HL-60 (cell line): ENCODE data around the gene TMEM223.

ENCODE experiments used
- DNase-seq, 2 experiments: peaks; one replicate each; pipeline ENCODE4 v3.0.0-alpha.2; 2010 to 2020; ENCODE audit warnings: low read depth in 1 of 2, low spot score in 1 of 2
- H3K27ac ChIP-seq: fragments of 250-450 bp; sonication (Bioruptor Pico); replicated peaks from 2 replicates; pipeline ENCODE4 v1.5.1; 2020; ENCODE audit warnings: mild to moderate bottlenecking, moderate library complexity
- H3K27me3 ChIP-seq: fragments of 250-450 bp; sonication (Bioruptor Pico); 2 replicates; pipeline ENCODE4 v1.5.1; 2021; ENCODE audit warnings: mild to moderate bottlenecking, moderate library complexity; ENCODE audit not compliant: insufficient read depth, poor library complexity, severe bottlenecking
- H3K4me3 ChIP-seq: replicated peaks from 2 replicates; pipeline ENCODE4 v1.5.1; 2011; ENCODE audit warnings: mild to moderate bottlenecking, control low read depth, low read length; ENCODE audit not compliant: insufficient read depth
- GABPA ChIP-seq: IDR thresholded peaks from 2 replicates; pipeline ENCODE4 v1.6.1; 2012; ENCODE audit warnings: low read depth
- POLR2AphosphoS5 ChIP-seq: IDR thresholded peaks from 2 replicates; pipeline ENCODE4 v1.6.1; 2012; ENCODE audit warnings: low read depth
- SPI1 ChIP-seq: IDR thresholded peaks from 2 replicates; pipeline ENCODE4 v1.6.1; 2012; ENCODE audit warnings: low read depth, mild to moderate bottlenecking, borderline replicate concordance
- TF ChIP-seq, protein P1 (sequence below): IDR thresholded peaks from 2 replicates; pipeline ENCODE4 v1.6.1; 2012; ENCODE audit warnings: low read depth; ENCODE audit not compliant: insufficient replicate concordance
- TF ChIP-seq, protein P2 (sequence below): IDR thresholded peaks from one replicate; pipeline ENCODE4 v1.5.1; 2011; ENCODE audit warnings: low read length, control low read depth, inconsistent platforms; ENCODE audit not compliant: insufficient read depth

TMEM223 gene

DNA sequence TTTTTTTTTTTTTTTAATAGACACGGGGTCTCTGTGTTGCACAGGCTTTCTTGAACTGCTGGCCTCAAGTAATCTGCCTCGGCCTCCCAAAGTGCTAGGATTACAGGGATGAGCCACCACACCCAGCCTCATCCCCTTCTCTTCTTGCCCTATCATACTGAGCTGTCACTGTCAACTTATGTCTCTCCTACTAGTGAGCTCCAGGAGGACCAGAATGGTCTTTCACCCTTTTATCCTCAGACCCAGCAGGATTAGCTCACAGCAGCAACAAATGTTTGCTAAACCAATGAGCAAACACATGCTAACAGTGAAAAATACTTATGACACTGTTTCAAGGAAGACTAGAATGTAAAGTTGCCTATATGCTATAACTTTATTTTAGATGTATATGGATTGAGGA is 19.9 kb upstream of the TMEM223 start:
- TF ChIP-seq GABPA (no peak), POLR2AphosphoS5 (no peak), SPI1 (no peak)
- TF ChIP-seq, protein P1, sequence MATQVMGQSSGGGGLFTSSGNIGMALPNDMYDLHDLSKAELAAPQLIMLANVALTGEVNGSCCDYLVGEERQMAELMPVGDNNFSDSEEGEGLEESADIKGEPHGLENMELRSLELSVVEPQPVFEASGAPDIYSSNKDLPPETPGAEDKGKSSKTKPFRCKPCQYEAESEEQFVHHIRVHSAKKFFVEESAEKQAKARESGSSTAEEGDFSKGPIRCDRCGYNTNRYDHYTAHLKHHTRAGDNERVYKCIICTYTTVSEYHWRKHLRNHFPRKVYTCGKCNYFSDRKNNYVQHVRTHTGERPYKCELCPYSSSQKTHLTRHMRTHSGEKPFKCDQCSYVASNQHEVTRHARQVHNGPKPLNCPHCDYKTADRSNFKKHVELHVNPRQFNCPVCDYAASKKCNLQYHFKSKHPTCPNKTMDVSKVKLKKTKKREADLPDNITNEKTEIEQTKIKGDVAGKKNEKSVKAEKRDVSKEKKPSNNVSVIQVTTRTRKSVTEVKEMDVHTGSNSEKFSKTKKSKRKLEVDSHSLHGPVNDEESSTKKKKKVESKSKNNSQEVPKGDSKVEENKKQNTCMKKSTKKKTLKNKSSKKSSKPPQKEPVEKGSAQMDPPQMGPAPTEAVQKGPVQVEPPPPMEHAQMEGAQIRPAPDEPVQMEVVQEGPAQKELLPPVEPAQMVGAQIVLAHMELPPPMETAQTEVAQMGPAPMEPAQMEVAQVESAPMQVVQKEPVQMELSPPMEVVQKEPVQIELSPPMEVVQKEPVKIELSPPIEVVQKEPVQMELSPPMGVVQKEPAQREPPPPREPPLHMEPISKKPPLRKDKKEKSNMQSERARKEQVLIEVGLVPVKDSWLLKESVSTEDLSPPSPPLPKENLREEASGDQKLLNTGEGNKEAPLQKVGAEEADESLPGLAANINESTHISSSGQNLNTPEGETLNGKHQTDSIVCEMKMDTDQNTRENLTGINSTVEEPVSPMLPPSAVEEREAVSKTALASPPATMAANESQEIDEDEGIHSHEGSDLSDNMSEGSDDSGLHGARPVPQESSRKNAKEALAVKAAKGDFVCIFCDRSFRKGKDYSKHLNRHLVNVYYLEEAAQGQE: no peak
- TF ChIP-seq, protein P2, sequence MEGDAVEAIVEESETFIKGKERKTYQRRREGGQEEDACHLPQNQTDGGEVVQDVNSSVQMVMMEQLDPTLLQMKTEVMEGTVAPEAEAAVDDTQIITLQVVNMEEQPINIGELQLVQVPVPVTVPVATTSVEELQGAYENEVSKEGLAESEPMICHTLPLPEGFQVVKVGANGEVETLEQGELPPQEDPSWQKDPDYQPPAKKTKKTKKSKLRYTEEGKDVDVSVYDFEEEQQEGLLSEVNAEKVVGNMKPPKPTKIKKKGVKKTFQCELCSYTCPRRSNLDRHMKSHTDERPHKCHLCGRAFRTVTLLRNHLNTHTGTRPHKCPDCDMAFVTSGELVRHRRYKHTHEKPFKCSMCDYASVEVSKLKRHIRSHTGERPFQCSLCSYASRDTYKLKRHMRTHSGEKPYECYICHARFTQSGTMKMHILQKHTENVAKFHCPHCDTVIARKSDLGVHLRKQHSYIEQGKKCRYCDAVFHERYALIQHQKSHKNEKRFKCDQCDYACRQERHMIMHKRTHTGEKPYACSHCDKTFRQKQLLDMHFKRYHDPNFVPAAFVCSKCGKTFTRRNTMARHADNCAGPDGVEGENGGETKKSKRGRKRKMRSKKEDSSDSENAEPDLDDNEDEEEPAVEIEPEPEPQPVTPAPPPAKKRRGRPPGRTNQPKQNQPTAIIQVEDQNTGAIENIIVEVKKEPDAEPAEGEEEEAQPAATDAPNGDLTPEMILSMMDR: no peak
- H3K27me3 ChIP-seq: no peaks in the 10 kb centered on the region
- no peak overlapping the region for H3K27ac ChIP-seq
- no peak for DNase-seq
- H3K4me3 ChIP-seq: no peak overlapping the region

DNA sequence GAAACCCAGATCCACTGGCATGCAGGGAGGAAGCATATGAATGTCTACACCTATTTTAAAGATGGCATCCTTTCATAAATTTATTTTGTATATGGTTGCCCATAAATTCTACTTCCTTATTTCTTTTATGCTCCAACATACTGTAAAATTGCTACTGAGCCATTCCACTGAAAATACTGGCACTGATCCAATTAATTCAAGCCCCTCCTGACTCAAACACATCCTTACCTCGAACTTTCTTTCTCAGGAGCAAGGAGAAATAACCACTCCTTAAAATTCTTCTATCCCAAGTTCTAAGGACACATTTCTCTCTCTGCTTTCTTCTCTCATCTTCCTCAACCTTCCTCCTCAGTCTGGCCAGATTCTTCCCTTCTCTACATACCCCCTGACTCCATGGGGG is 18.9 kb upstream of the TMEM223 start:
- Histone ChIP-seq H3K27ac (no peak overlapping the region), H3K27me3 (no peaks in the 10 kb centered on the region), H3K4me3 (no peak overlapping the region)
- DNase-seq: no peak
- TF ChIP-seq POLR2AphosphoS5 (no peak), SPI1 (no peak)
- TF ChIP-seq, protein P2: no peak

DNA sequence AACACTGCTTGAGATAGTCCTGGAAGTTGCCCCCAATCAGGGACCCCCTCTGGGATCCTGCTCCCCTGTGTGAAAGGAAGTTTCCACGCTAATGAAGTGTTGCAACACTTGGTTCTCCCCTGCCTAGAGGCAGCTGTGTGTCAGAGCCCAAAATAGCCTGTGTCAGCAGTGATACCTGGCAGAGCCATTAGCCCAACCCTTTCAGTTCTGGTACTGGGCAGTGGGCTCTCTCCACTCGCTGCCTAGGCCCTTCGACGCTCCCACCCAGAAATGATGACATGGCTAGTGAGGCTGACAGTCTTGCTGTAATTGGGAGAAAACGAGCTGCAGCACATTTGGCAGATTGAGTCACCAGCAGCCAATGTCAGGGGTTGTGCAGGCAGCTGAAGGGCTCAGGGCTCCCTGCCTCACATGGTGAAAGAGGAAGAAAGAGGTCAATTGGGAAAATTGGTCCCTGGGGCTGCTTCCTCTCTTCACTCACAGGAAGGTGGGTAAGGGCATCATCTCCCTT is 14.9 kb upstream of the TMEM223 start:
- DNase-seq: peak in 1 of 2 experiments; percentile 90
- Histone ChIP-seq H3K27me3 (no peaks in the 10 kb centered on the region), H3K4me3 (peak overlapping the region; percentile 91; the same call in 1 of the 2 replicates), H3K27ac (peak overlapping the region; percentile 76)
- TF ChIP-seq, protein P2: no peak
- TF ChIP-seq POLR2AphosphoS5 (peak; percentile 51; the same call in 1 of the 2 replicates), SPI1 (peak; percentile 53; the same call in 1 of the 2 replicates)

DNA sequence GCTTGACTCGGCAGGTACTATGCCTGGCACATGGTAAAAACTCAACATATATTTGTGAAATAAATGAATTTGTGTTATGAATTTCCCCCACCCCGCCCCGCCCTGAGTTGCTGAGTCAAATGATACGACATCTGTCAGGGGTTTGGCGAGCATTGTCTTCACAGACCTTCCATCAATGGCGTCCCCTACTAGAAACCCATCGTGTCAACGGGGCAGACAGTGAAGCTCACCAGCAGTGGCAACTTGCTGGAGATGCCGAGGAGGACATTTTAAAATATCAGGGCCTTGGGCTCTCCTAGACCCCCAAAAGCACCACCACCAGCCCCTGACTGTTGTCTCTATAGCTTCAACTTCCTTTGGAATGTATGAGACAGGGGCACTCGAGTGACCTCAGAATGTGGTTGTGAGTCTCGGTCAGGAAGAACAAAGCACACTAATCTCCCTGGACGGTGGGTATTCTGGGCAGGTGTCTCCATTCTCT is 14.2 kb upstream of the TMEM223 start:
- peak overlapping the region; percentile 76 for H3K27ac ChIP-seq
- peak in 1 of 2 experiments; percentile 21 for DNase-seq
- no peaks in the 10 kb centered on the region for H3K27me3 ChIP-seq
- TF ChIP-seq GABPA (no peak), POLR2AphosphoS5 (no peak), SPI1 (no peak)
- TF ChIP-seq, protein P2: no peak
- TF ChIP-seq, protein P1: no peak
- H3K4me3 ChIP-seq: peak overlapping the region; percentile 91
